A673 (cell line): ENCODE results near the gene UROS. TPM values are rescaled to one million over a fixed set of nuclear protein-coding genes. Genes with fewer than 3 reads are reported as not detected.

Source experiments
- BruUV-seq: library from RNA; stranded (reverse); fragments of 400-500 nt; replicated peaks from 2 replicates; lab custom pipeline; 2021; lab: Mats Ljungman, UMichigan
- CTCF ChIA-PET: fragments of 300-600 bp; sonication (Branson Sonifier 250); formaldehyde crosslinking; loops from one replicate; lab custom pipeline; 2022; ENCODE audit warnings: antibody characterized with exemption; lab: Charles Lee
- POLR2A ChIA-PET: fragments of 300-600 bp; sonication (Branson Sonifier 250); formaldehyde crosslinking; loops from one replicate; lab custom pipeline; 2022; ENCODE audit warnings: antibody characterized with exemption; ENCODE audit not compliant: low non-redundant PET; lab: Charles Lee
- DNase-seq: peaks from one replicate; pipeline ENCODE4 v3.0.0-alpha.2; 2015; ENCODE audit warnings: low spot score
- H3K27ac ChIP-seq: fragments of 200-600 bp; sonication (generic); 2 replicates; pipeline ENCODE4 v1.5.1; 2016; ENCODE audit warnings: mixed run types, low read depth, mild to moderate bottlenecking, mixed read lengths, antibody characterized with exemption, low read length; ENCODE audit not compliant: poor library complexity, severe bottlenecking
- H3K27me3 ChIP-seq: fragments of 200-600 bp; sonication (generic); replicated peaks from 2 replicates; pipeline ENCODE4 v1.6.1; 2017; ENCODE audit warnings: mixed run types, low read depth, mild to moderate bottlenecking, mixed read lengths, antibody characterized with exemption, low read length; ENCODE audit not compliant: insufficient read depth, poor library complexity
- H3K36me3 ChIP-seq: fragments of 200-600 bp; sonication (generic); 2 replicates; pipeline ENCODE4 v1.6.1; 2016; ENCODE audit warnings: mixed run types, mild to moderate bottlenecking, mixed read lengths, antibody characterized with exemption, low read length; ENCODE audit not compliant: insufficient read depth, poor library complexity, severe bottlenecking
- H3K4me1 ChIP-seq: fragments of 200-600 bp; sonication (generic); 2 replicates; pipeline ENCODE4 v1.6.1; 2017; ENCODE audit warnings: mixed run types, mild to moderate bottlenecking, mixed read lengths, antibody characterized with exemption, low read length; ENCODE audit not compliant: insufficient read depth, poor library complexity, severe bottlenecking
- H3K4me3 ChIP-seq: fragments of 200-600 bp; sonication (generic); 2 replicates; pipeline ENCODE4 v1.5.1; 2016; ENCODE audit warnings: low read depth, mixed run types, mild to moderate bottlenecking, mixed read lengths, low read length; ENCODE audit not compliant: poor library complexity, severe bottlenecking
- H3K9me3 ChIP-seq: fragments of 200-600 bp; sonication (generic); 2 replicates; pipeline ENCODE4 v1.6.1; 2016; ENCODE audit warnings: mixed run types, low read depth, mild to moderate bottlenecking, mixed read lengths, antibody characterized with exemption, low read length; ENCODE audit not compliant: poor library complexity, severe bottlenecking
- CTCF ChIP-seq: fragments of 300-800, 200-600 bp; sonication (generic); conservative IDR thresholded peaks from 2 replicates; pipeline ENCODE4 v1.5.1; 2017; ENCODE audit warnings: low read depth, mild to moderate bottlenecking, antibody characterized with exemption, low read length, moderate library complexity, mixed read lengths
- EZH2 ChIP-seq: fragments of 200-600 bp; sonication (generic); IDR thresholded peaks from 2 replicates; pipeline ENCODE4 v1.6.1; 2017; ENCODE audit warnings: borderline replicate concordance, low read depth, mild to moderate bottlenecking, mixed read lengths, antibody characterized with exemption, low read length; ENCODE audit not compliant: poor library complexity, severe bottlenecking
- intact Hi-C: fragments of 100-400 bp; cut with micrococcal nuclease; formaldehyde crosslinking; loops from one replicate; pipeline ENCODE4 v1.10.0; 2022; ENCODE audit not compliant: unreplicated experiment
- total RNA-seq: library from RNA; stranded (reverse); gene quantifications from 2 replicates; pipeline ENCODE4 v1.2.3, GENCODE V29; 2021

Gene UROS
- total RNA-seq, 1 experiment from 2014 or later: 70.7 TPM

- Histone ChIP-seq H3K4me3 (no peak overlapping the region), H3K27me3 (no peaks in the 10 kb centered on the region), H3K4me1 (no peaks in the 10 kb centered on the region), H3K36me3 (peaks cover 17% of the 10 kb centered on the region), H3K9me3 (no peaks in the 10 kb centered on the region), H3K27ac (no peak overlapping the region)
- no peak for DNase-seq
- TF ChIP-seq CTCF: no peak
- TF ChIP-seq EZH2: no peak
- ChIA-PET CTCF (no interaction called here), POLR2A (no interaction called here)
- BruUV-seq: no TSS peak
- intact Hi-C loops: no loop called here
Measured at GRCh38 chr10:125845617-125846016, 22.6 kb upstream of the UROS start.

DNA sequence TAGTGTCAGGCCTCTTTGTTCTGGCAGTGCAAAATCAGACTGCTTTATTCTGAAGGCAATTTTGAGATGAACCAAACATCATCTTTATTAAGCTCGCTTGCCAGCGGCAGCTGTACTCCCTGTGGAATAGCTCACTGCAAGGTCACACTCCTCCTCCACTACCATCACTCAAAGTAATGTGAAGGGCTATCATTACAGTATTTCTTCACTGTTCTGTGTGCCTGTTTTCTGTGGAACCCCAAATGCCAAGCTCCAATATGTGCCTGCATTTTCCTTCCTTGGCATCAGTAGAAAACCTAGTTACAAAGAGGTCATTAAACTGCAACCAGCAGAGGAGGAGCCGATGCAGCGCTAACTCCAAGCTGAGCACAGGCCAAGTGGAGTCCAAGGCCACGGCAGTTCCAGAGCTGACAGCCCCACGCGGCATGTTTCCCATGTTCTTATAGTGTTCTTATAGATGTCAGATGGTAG is 21.7 kb upstream of the UROS start:
- intact Hi-C loops: no loop called here
- Histone ChIP-seq H3K9me3 (no peaks in the 10 kb centered on the region), H3K4me3 (no peak overlapping the region), H3K4me1 (no peaks in the 10 kb centered on the region), H3K27ac (no peak overlapping the region), H3K36me3 (peaks cover 25% of the 10 kb centered on the region), H3K27me3 (no peaks in the 10 kb centered on the region)
- POLR2A ChIA-PET: no interaction called here
- no TSS peak for BruUV-seq
- CTCF ChIA-PET: no interaction called here
- no peak for DNase-seq
- TF ChIP-seq EZH2 (no peak), CTCF (no peak)

DNA sequence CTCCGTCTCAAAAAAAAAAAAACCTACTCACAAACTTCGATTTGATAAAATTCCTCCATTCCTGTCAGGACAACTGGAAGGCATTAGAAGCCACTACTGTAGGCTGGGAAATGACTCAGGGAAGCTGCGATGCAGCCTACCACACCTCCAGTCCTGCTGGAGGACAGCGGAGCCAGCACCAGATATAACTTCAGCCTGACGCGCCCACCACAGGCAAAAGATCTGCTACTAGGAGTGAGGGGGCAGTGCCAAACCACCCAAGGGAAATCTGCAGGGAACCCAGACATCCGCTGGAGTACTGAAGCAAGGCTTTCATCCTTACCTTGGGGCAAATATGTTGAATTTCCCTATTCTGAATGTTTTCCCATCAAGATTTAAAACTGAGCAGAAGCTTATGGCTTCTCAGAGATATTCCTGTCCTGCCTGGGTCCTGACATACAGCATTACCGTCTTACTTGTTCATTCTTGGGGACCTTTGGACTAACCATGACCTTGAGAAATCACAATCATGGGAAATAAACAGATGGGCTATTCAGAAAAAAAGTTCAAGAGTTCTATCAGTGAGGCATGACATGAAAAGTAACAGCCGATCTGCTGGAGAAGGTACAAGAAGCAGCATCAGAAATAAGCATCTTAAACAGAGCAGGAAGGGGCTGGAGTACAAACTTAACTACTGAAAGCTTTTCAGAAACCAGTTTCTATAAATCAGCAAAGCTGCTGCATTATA is 20.7 kb upstream of the UROS start:
- TF ChIP-seq EZH2: no peak
- no peak for TF ChIP-seq CTCF
- BruUV-seq: no TSS peak
- H3K27me3 ChIP-seq: no peaks in the 10 kb centered on the region
- no peak for DNase-seq
- H3K27ac ChIP-seq: no peak overlapping the region
- ChIA-PET POLR2A (no interaction called here), CTCF (no interaction called here)
- no peaks in the 10 kb centered on the region for H3K9me3 ChIP-seq
- H3K36me3 ChIP-seq: peaks cover 34% of the 10 kb centered on the region
- no peaks in the 10 kb centered on the region for H3K4me1 ChIP-seq
- H3K4me3 ChIP-seq: no peak overlapping the region
- intact Hi-C loops: no loop called here
